Type B pancreatic cell (in vitro differentiated cells): Measurements from ENCODE around the gene DNAJB8. TPM values are rescaled to one million over a fixed set of nuclear protein-coding genes. Genes with fewer than 3 reads are reported as not detected.

Source experiments
- DNase-seq: peaks from one replicate; pipeline ENCODE4 v3.0.0; 2021; ENCODE audit warnings: mixed read lengths; ENCODE audit not compliant: unreplicated experiment; ENCODE audit errors: extremely low spot score
- H3K27ac Mint-ChIP-seq: 2 replicates; pipeline ENCODE4 v1.8.0; 2021; ENCODE audit warnings: mild to moderate bottlenecking, mixed read lengths
- H3K27me3 Mint-ChIP-seq: 2 replicates; pipeline ENCODE4 v1.8.0; 2021; ENCODE audit warnings: mixed read lengths
- H3K36me3 Mint-ChIP-seq: 2 replicates; pipeline ENCODE4 v1.8.0; 2021; ENCODE audit warnings: mixed read lengths
- H3K4me1 Mint-ChIP-seq: one replicate; pipeline ENCODE4 v1.8.0; 2021; ENCODE audit warnings: mixed read lengths; ENCODE audit not compliant: unreplicated experiment
- H3K4me3 Mint-ChIP-seq: 2 replicates; pipeline ENCODE4 v1.8.0; 2021; ENCODE audit warnings: mild to moderate bottlenecking, mixed read lengths
- H3K9me3 Mint-ChIP-seq: 2 replicates; pipeline ENCODE4 v1.8.0; 2021; ENCODE audit warnings: mixed read lengths
- CTCF ChIP-seq: fragments of 200-600 bp; sonication (generic); conservative IDR thresholded peaks from 2 replicates; pipeline ENCODE4 v1.5.0; 2021; ENCODE audit warnings: antibody characterized with exemption, mild to moderate bottlenecking
- total RNA-seq: library from RNA; stranded (reverse); gene quantifications from 2 replicates; pipeline ENCODE4 v1.2.1, GENCODE V29; 2021; ENCODE audit warnings: low replicate concordance

Gene DNAJB8
- total RNA-seq, 1 donor from 2014 or later: not detected

- DNase-seq: no peak
- Mint-ChIP-seq H3K36me3 (no peaks in the 10 kb centered on the region), H3K4me1 (no peaks in the 10 kb centered on the region), H3K27me3 (peaks cover 48% of the 10 kb centered on the region), H3K9me3 (no peaks in the 10 kb centered on the region), H3K27ac (no peak overlapping the region), H3K4me3 (no peak overlapping the region)
- TF ChIP-seq CTCF: no peak
Observed at GRCh38 chr3:128464702-128465101, 2.0 kb downstream of the DNAJB8 start.

GRCh38 chr3:128464188-128464587 is 2.5 kb downstream of the DNAJB8 start:
- Mint-ChIP-seq H3K27ac (no peak overlapping the region), H3K9me3 (no peaks in the 10 kb centered on the region), H3K27me3 (peaks cover 48% of the 10 kb centered on the region), H3K36me3 (no peaks in the 10 kb centered on the region), H3K4me3 (no peak overlapping the region), H3K4me1 (no peaks in the 10 kb centered on the region)
- DNase-seq: no peak
- no peak for TF ChIP-seq CTCF

- Mint-ChIP-seq H3K4me1 (no peaks in the 10 kb centered on the region), H3K27me3 (peaks cover 47% of the 10 kb centered on the region), H3K36me3 (no peaks in the 10 kb centered on the region), H3K9me3 (no peaks in the 10 kb centered on the region), H3K27ac (no peak overlapping the region), H3K4me3 (no peak overlapping the region)
- no peak for TF ChIP-seq CTCF
- DNase-seq: no peak
Observed at GRCh38 chr3:128463771-128464170, 2.9 kb downstream of the DNAJB8 start.

- Mint-ChIP-seq H3K4me1 (no peaks in the 10 kb centered on the region), H3K4me3 (no peak overlapping the region), H3K36me3 (no peaks in the 10 kb centered on the region), H3K9me3 (no peaks in the 10 kb centered on the region), H3K27ac (no peak overlapping the region), H3K27me3 (peaks cover 44% of the 10 kb centered on the region)
- no peak for DNase-seq
- TF ChIP-seq CTCF: no peak
Observed at GRCh38 chr3:128463354-128463753, 3.3 kb downstream of the DNAJB8 start.

- no peak for DNase-seq
- H3K27me3 Mint-ChIP-seq: peaks cover 44% of the 10 kb centered on the region
- no peak overlapping the region for H3K27ac Mint-ChIP-seq
- no peaks in the 10 kb centered on the region for H3K36me3 Mint-ChIP-seq
- no peak for TF ChIP-seq CTCF
- H3K9me3 Mint-ChIP-seq: no peaks in the 10 kb centered on the region
- H3K4me3 Mint-ChIP-seq: no peak overlapping the region
- H3K4me1 Mint-ChIP-seq: peaks cover under 1% of the 10 kb centered on the region
Observed at GRCh38 chr3:128462931-128463330, 3.8 kb downstream of the DNAJB8 start.

- H3K9me3 Mint-ChIP-seq: no peaks in the 10 kb centered on the region
- no peaks in the 10 kb centered on the region for H3K36me3 Mint-ChIP-seq
- DNase-seq: no peak
- no peak overlapping the region for H3K4me3 Mint-ChIP-seq
- peaks cover 4% of the 10 kb centered on the region for H3K4me1 Mint-ChIP-seq
- no peak for TF ChIP-seq CTCF
- peaks cover 43% of the 10 kb centered on the region for H3K27me3 Mint-ChIP-seq
- no peak overlapping the region for H3K27ac Mint-ChIP-seq
Observed at GRCh38 chr3:128462341-128462910, 4.3 kb downstream of the DNAJB8 start.
